Upper lobe of left lung (tissue), 6 donors: ENCODE results near the gene FOXJ1. TPM values are rescaled to one million over a fixed set of nuclear protein-coding genes. Genes with fewer than 3 reads are reported as not detected.

Source experiments
- ATAC-seq, 2 donors: fragments of 200-7000 bp; cut with Tn5 transposase; one replicate each; pipeline ENCODE4 v1.9.1; 2022; ENCODE audit warnings: mild to moderate bottlenecking in 2 of 2, moderate library complexity in 2 of 2; ENCODE audit not compliant: low FRiP score in 2 of 2
- DNase-seq, 2 donors: peaks; one replicate each; pipeline ENCODE4 v3.0.0-alpha.2; 2019 to 2020
- H3K27ac ChIP-seq, 4 donors: fragments of 200-600 bp; sonication (generic); one replicate each; pipeline ENCODE4 v1.5.1; 2016 to 2019
- H3K27me3 ChIP-seq, 4 donors: fragments of 200-600 bp; sonication (generic); one replicate each; pipeline ENCODE4 v1.5.1; 2017 to 2019
- H3K36me3 ChIP-seq, 4 donors: fragments of 200-600 bp; sonication (generic); one replicate each; pipeline ENCODE4 v1.5.1; 2016 to 2019
- H3K4me1 ChIP-seq, 4 donors: fragments of 200-600 bp; sonication (generic); one replicate each; pipeline ENCODE4 v1.5.1; 2018 to 2019
- H3K4me3 ChIP-seq, 4 donors: fragments of 200-600 bp; sonication (generic); one replicate each; pipeline ENCODE4 v1.5.1; 2017 to 2019; ENCODE audit warnings: mild to moderate bottlenecking in 2 of 4, moderate library complexity in 1 of 4
- H3K9me3 ChIP-seq, 4 donors: fragments of 200-600 bp; sonication (generic); one replicate each; pipeline ENCODE4 v1.5.1; 2018 to 2019
- EP300 ChIP-seq, 4 donors: sonication (generic); formaldehyde crosslinking; IDR thresholded peaks; one replicate each; pipeline ENCODE4 v1.5.1; 2017; ENCODE audit warnings: antibody characterized with exemption in 4 of 4, control low read depth in 2 of 4
- POLR2A ChIP-seq, 4 donors: fragments of 450-650 bp; IDR thresholded peaks; one replicate each; pipeline ENCODE4 v1.5.1; 2016 to 2017; ENCODE audit warnings: antibody characterized with exemption in 4 of 4, mild to moderate bottlenecking in 2 of 4
- POLR2AphosphoS5 ChIP-seq, 2 donors: sonication (generic); formaldehyde crosslinking; IDR thresholded peaks; one replicate each; pipeline ENCODE4 v1.5.1; 2017; ENCODE audit warnings: antibody characterized with exemption in 2 of 2
- WGBS, 2 donors: methylation state at CpG; one replicate each; pipeline ENCODE4 v1.1.5; 2017 to 2018; 5-methylcytosine and 5-hydroxymethylcytosine counted together
- total RNA-seq, 6 donors: library from RNA; depleted of rRNA in 4 of 6; stranded (reverse); fragments of >200 nt in 4 of 6; gene quantifications; one replicate each; pipeline versions ENCODE4 v1.1.0 to v1.2.1, GENCODE V29; 2016 to 2021
- TF ChIP-seq, protein P1 (sequence below), 6 experiments: fragments of 450-650 bp in 4 of 6; fragments of 200-600 bp in 2 of 6; sonication (generic) in 2 of 6; IDR thresholded peaks; one replicate each; pipeline ENCODE4 v1.5.1; 2016 to 2019; ENCODE audit warnings: antibody characterized with exemption in 6 of 6
- donor health status: DM: no; HTN: no; CAD: no; lungs with moderate emphysema.
- donor health status: DM: no; HTN: yes; CAD: no; lungs with severe emphysema.

The FOXJ1 gene
- total RNA-seq, 6 donors from 2014 or later, result 3.3 to 86.6 (median 32.2) TPM

DNA sequence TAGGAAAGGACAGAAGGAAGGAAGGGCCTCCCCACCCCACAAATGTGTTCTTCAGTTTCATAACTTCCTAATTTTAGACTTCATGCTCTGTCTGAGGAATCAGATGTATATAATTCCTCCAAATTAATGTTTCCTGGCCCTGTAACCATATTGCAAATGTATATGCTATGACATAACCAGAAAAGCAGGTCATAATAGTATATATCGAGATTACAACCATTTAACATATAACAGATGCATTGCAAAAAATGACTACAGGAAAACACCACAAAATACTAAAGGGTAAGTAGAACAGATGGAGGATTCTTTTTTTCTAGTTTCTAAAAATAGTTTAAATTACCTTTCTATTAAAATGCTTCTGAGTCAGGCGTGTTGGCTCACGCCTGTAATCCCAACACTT, 34.3 kb downstream of the FOXJ1 start:
- TF ChIP-seq EP300 (IDR thresholded peaks at IDR 0.05), result no peak
- no peak for TF ChIP-seq POLR2A (IDR thresholded peaks at IDR 0.05)
- TF ChIP-seq, protein P1, sequence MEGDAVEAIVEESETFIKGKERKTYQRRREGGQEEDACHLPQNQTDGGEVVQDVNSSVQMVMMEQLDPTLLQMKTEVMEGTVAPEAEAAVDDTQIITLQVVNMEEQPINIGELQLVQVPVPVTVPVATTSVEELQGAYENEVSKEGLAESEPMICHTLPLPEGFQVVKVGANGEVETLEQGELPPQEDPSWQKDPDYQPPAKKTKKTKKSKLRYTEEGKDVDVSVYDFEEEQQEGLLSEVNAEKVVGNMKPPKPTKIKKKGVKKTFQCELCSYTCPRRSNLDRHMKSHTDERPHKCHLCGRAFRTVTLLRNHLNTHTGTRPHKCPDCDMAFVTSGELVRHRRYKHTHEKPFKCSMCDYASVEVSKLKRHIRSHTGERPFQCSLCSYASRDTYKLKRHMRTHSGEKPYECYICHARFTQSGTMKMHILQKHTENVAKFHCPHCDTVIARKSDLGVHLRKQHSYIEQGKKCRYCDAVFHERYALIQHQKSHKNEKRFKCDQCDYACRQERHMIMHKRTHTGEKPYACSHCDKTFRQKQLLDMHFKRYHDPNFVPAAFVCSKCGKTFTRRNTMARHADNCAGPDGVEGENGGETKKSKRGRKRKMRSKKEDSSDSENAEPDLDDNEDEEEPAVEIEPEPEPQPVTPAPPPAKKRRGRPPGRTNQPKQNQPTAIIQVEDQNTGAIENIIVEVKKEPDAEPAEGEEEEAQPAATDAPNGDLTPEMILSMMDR (IDR thresholded peaks at IDR 0.05), result no peak
- no peak for TF ChIP-seq POLR2AphosphoS5 (IDR thresholded peaks at IDR 0.05)
- no peak overlapping the region for H3K27ac ChIP-seq
- peaks cover 16 to 24% (median 18%) of the 10 kb centered on the region in 4 donors for H3K4me1 ChIP-seq
- H3K4me3 ChIP-seq, result no peak overlapping the region
- H3K9me3 ChIP-seq, result no peaks in the 10 kb centered on the region
- DNase-seq (no peak), ATAC-seq (no peak)
- WGBS, 2 donors, result 81% methylated on average over 3 of the region's 3 CpGs
- H3K36me3 ChIP-seq, result peaks cover 0 to 3% (median under 1%) of the 10 kb centered on the region in 4 donors
- H3K27me3 ChIP-seq, result no peaks in the 10 kb centered on the region

DNA sequence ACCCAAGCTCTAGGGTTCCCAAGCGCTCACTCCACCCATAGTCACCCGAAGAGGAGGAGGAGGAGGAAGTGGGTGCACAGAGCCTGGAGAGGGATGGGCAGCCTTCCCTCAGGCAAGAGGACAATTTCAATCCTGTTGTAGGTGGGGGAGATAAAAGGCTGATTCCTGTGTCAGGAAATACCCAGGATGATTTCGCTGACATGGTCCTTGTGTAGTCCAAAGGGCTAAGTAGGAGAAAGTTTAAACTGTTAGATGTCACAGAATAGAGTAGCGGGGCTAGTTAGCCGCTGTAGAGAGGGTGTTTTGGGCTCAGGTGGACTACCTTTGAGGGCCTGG, 36.2 kb downstream of the FOXJ1 start:
- peaks cover 3 to 21% (median 13%) of the 10 kb centered on the region in 4 donors for H3K36me3 ChIP-seq
- 80 to 96% methylated on average over 4 of the region's 5 CpGs for WGBS, 2 donors
- DNase-seq, result no peak
- no peak overlapping the region for H3K27ac ChIP-seq
- H3K27me3 ChIP-seq, result no peaks in the 10 kb centered on the region
- H3K4me1 ChIP-seq, result peaks cover 16 to 28% (median 21%) of the 10 kb centered on the region in 4 donors
- TF ChIP-seq POLR2A (IDR thresholded peaks at IDR 0.05), result no peak
- TF ChIP-seq, protein P1 (IDR thresholded peaks at IDR 0.05), result no peak
- no peak for TF ChIP-seq POLR2AphosphoS5 (IDR thresholded peaks at IDR 0.05)
- no peak for TF ChIP-seq EP300 (IDR thresholded peaks at IDR 0.05)
- no peaks in the 10 kb centered on the region for H3K9me3 ChIP-seq
- no peak overlapping the region for H3K4me3 ChIP-seq
- no peak for ATAC-seq

DNA sequence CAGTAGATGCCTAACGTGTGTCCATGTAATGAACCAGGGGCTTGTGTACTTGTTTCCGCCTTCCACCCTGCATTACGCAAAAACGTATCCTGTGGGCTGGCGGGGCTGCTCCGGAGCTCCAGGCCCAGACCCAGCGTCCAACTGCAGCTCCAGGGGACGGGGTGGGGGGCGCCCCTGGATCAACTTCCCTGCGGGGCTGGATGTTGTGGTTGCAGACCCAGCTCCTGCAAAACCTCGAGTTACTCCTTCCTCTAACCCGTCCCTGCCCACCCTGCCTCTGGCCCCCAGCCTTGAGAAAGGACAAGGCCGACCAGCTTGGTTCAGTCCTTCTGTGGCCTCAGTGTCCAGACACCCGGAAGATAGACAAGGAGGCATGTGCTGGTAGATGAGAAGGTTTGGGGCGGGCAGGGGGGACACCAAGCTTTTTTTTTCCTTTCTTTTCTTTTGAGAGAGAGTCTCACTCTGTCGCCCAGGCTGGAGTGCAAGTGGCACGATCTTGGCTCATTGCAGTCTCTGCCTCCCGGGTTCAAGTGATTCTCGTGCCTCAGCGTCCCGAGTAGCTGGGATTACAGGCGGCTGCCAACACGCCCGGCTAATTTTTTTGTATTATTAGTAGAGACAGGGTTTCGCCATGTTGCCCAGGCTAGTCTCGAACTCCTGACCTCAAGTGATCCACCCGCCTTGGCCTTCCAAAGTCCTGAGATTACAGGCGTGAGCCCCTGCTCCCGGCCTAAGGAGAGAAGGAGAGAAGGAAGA, 36.7 kb downstream of the FOXJ1 start:
- TF ChIP-seq POLR2A (IDR thresholded peaks at IDR 0.05), result no peak
- no peak for TF ChIP-seq POLR2AphosphoS5 (IDR thresholded peaks at IDR 0.05)
- TF ChIP-seq, protein P1 (IDR thresholded peaks at IDR 0.05), result no peak
- no peak for TF ChIP-seq EP300 (IDR thresholded peaks at IDR 0.05)
- Histone ChIP-seq H3K4me3 (peak overlapping the region; percentile 75 to 93 (median 87)), H3K36me3 (peaks cover 5 to 27% (median 16%) of the 10 kb centered on the region in 4 donors), H3K9me3 (no peaks in the 10 kb centered on the region), H3K27me3 (no peaks in the 10 kb centered on the region), H3K27ac (peak overlapping the region; percentile 73 to 91 (median 87)), H3K4me1 (peaks cover 16 to 28% (median 21%) of the 10 kb centered on the region in 4 donors)
- DNase-seq (no peak), ATAC-seq (no peak)
- WGBS, 2 donors, result 74 to 89% methylated on average over 17 to 29 of the region's 29 CpGs

DNA sequence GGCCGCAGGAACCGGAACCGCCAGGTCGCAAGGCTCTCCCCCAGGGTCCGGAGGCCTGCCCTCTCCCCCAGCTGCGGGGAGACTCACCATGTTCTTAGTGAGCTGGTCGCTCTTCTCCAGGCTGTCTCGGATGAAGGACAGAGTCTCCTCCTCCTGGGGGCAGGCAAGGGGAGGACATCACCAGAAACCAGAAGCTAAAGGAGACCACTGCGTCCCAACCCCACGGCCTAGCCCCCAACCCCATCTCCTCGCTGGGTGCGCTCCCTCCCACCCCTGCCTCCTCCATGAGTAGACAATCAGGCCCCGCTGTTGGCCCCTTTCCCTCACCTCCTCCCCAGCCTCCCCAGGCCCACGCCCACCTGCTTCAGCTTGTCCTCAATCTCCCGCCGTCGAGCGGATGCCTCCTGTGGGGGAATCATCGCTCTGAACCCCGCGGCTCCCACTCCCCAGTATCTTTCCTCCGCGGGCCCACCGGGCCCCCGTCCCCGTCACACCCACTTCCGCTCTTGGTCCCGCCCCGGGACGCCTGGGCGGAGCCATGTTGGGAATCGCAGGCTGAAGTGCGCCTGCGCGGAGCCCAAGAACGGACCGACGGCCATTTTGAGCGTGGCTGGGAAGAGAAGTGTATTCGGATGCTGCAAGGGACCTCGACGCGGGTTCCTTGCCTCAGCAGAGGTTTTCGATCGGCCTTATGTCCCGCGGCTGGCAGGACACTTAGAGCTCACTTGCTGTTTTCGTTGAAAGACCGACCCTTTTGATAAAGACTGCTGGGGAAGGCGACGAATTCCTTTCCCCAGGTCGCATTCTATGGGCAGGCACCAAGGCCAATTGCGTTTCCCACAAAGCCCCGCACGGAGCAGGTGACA, 37.5 kb downstream of the FOXJ1 start, which contains the start of gene EXOC7:
Gene EXOC7, minus strand, starts transcription at position 514 of the 866 bp plus-strand sequence. Its CDS starts 95 bp downstream, at position 419.
- Histone ChIP-seq H3K9me3 (no peaks in the 10 kb centered on the region), H3K4me3 (peak within 1 kb of the TSS; percentile 75 to 93 (median 87)), H3K27ac (peak within 1 kb of the TSS; percentile 73 to 91 (median 87)), H3K27me3 (no peaks in the 10 kb centered on the region), H3K4me1 (peaks cover 16 to 28% (median 21%) of the 10 kb centered on the region in 4 donors), H3K36me3 (peaks cover 5 to 30% (median 18%) of the 10 kb centered on the region in 4 donors)
- WGBS, 2 donors, result 1 to 4% methylated on average over 37 to 54 of the region's 55 CpGs
- DNase-seq, result peak; percentile 94 to 98
- TF ChIP-seq POLR2AphosphoS5 (IDR thresholded peaks at IDR 0.05), result peak; percentile 55 to 85
- TF ChIP-seq, protein P1 (IDR thresholded peaks at IDR 0.05), result peak in 1 of 6 experiments; percentile 6
- no peak for TF ChIP-seq EP300 (IDR thresholded peaks at IDR 0.05)
- peak in 3 of 4 donors; percentile 20 to 78 (median 60) for TF ChIP-seq POLR2A (IDR thresholded peaks at IDR 0.05)
- peak; percentile 95 to 99 for ATAC-seq
